ENCODE results near the gene FXYD5. TPM values are rescaled to one million over a fixed set of nuclear protein-coding genes. Genes with fewer than 3 reads are reported as not detected.

Gene FXYD5
- total RNA-seq, 1 experiment from 2014 or later, result 33.6 TPM

DNA sequence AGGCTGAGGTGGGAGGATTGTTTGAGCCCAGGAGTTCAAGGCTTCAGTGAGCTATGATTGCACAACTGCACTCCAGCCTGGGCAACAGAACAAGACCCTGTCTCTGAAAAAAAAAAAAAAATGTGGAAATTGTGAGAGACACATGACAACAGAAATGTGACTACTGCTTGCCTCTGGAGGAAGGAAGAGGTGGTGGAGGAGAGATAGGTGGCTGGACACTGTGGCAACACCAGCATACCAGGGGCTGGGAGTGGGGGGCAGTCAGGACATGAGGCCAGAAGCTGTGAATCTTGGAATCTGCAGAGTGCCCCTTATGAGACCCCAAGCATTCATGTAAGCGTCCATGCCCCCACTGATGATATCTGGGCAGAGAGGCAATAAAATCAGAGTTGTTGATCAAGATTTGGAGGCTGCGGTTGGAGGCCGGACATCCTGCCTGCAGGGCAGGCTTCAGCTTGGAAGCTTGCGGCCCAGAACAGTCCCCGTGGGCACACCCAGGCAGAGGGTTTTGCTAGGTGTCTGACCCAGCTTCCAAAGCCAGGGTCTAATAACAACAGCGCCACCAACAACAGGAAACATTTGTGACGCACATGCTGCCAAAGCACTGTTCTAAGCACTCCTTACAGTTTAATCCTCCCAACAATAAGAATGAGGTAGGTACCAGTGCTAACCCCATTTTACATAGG lies 57.2 kb downstream of the FXYD5 start:
- Histone ChIP-seq H3K9me3 (ENCODE audit: control insufficient read depth, insufficient read depth, low read depth, low read length) (no peaks in the 10 kb centered on the region), H3K4me3 (ENCODE audit: low read depth in 2 of 2, low read length in 2 of 2) (no peak overlapping the region), H3K36me3 (ENCODE audit: control insufficient read depth, insufficient read depth, low read length) (no peaks in the 10 kb centered on the region), H3K4me1 (ENCODE audit: control insufficient read depth, insufficient read depth, low read length) (peaks cover 6% of the 10 kb centered on the region; the same call in 1 of the 2 replicates), H3K27me3 (ENCODE audit: control insufficient read depth, insufficient read depth, low read length) (no peaks in the 10 kb centered on the region), H3K27ac (ENCODE audit: low read length) (no peak overlapping the region)
- ATAC-seq (no peak), DNase-seq (ENCODE audit: low read depth, low spot score) (no peak)
- no TSS peak for BruUV-seq (replicated peaks)
- in situ Hi-C loops (cut with HindIII; ENCODE audit: low pct_unique_long_range_greater_than_20kb, low sequenced_read_pairs), result no loop called here
- intact Hi-C loops (cut with micrococcal nuclease; ENCODE audit: unreplicated experiment), result no loop called here
- POLR2A ChIA-PET, result interaction anchor here (0.7 kb wide), 1 partner anchor 13 kb away, joined by 4 read pairs; no protein-coding TSS in a partner anchor
- no peak for TF ChIP-seq SIN3A (IDR thresholded peaks at IDR 0.05; ENCODE audit: borderline replicate concordance, insufficient read depth, low read depth, low read length)
- TF ChIP-seq, protein P1, sequence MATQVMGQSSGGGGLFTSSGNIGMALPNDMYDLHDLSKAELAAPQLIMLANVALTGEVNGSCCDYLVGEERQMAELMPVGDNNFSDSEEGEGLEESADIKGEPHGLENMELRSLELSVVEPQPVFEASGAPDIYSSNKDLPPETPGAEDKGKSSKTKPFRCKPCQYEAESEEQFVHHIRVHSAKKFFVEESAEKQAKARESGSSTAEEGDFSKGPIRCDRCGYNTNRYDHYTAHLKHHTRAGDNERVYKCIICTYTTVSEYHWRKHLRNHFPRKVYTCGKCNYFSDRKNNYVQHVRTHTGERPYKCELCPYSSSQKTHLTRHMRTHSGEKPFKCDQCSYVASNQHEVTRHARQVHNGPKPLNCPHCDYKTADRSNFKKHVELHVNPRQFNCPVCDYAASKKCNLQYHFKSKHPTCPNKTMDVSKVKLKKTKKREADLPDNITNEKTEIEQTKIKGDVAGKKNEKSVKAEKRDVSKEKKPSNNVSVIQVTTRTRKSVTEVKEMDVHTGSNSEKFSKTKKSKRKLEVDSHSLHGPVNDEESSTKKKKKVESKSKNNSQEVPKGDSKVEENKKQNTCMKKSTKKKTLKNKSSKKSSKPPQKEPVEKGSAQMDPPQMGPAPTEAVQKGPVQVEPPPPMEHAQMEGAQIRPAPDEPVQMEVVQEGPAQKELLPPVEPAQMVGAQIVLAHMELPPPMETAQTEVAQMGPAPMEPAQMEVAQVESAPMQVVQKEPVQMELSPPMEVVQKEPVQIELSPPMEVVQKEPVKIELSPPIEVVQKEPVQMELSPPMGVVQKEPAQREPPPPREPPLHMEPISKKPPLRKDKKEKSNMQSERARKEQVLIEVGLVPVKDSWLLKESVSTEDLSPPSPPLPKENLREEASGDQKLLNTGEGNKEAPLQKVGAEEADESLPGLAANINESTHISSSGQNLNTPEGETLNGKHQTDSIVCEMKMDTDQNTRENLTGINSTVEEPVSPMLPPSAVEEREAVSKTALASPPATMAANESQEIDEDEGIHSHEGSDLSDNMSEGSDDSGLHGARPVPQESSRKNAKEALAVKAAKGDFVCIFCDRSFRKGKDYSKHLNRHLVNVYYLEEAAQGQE (IDR thresholded peaks at IDR 0.05; ENCODE audit: insufficient read depth in 1 of 2, low read depth in 2 of 2, low read length in 1 of 2), result no peak
- TF ChIP-seq POLR2AphosphoS5 (IDR thresholded peaks at IDR 0.05; ENCODE audit: low read depth, low read length), result no peak
- no peak for TF ChIP-seq TCF7L2 (IDR thresholded peaks at IDR 0.05; ENCODE audit: low read depth, low read length)
- TF ChIP-seq, protein P2, sequence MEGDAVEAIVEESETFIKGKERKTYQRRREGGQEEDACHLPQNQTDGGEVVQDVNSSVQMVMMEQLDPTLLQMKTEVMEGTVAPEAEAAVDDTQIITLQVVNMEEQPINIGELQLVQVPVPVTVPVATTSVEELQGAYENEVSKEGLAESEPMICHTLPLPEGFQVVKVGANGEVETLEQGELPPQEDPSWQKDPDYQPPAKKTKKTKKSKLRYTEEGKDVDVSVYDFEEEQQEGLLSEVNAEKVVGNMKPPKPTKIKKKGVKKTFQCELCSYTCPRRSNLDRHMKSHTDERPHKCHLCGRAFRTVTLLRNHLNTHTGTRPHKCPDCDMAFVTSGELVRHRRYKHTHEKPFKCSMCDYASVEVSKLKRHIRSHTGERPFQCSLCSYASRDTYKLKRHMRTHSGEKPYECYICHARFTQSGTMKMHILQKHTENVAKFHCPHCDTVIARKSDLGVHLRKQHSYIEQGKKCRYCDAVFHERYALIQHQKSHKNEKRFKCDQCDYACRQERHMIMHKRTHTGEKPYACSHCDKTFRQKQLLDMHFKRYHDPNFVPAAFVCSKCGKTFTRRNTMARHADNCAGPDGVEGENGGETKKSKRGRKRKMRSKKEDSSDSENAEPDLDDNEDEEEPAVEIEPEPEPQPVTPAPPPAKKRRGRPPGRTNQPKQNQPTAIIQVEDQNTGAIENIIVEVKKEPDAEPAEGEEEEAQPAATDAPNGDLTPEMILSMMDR (IDR thresholded peaks at IDR 0.05), result no peak
- CTCF ChIA-PET, result interaction anchor here (0.5 kb wide), 1 partner anchor 71 kb away, joined by 3 read pairs; no protein-coding TSS in a partner anchor

DNA sequence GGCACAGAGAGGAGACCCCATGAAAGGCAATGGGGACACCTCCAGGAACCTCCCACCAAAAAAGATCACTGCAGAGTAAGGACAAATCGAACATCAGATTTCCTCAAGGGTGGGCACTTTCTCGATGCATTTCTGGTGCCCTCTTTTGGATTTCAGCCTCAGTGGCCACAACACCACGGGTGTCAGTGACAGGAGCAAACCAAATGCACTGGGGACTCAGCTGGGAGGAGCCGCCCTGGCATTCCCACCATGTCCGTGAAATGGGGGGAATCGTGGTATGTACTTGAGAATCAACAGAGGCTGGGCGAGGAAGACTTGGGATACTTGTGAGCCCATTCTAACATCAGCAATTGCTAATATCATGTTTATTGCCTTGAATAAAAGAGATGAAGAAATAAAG lies 57.7 kb downstream of the FXYD5 start:
- H3K4me3 ChIP-seq (ENCODE audit: low read depth in 2 of 2, low read length in 2 of 2), result no peak overlapping the region
- ChIA-PET POLR2A (interaction anchor here (0.7 kb wide), 1 partner anchor 13 kb away, joined by 4 read pairs; no protein-coding TSS in a partner anchor), CTCF (no interaction called here)
- no peak for TF ChIP-seq POLR2AphosphoS5 (IDR thresholded peaks at IDR 0.05; ENCODE audit: low read depth, low read length)
- no peak for TF ChIP-seq SIN3A (IDR thresholded peaks at IDR 0.05; ENCODE audit: borderline replicate concordance, insufficient read depth, low read depth, low read length)
- TF ChIP-seq, protein P1 (IDR thresholded peaks at IDR 0.05; ENCODE audit: insufficient read depth in 1 of 2, low read depth in 2 of 2, low read length in 1 of 2), result no peak
- TF ChIP-seq, protein P2 (IDR thresholded peaks at IDR 0.05), result no peak
- no peak for TF ChIP-seq TCF7L2 (IDR thresholded peaks at IDR 0.05; ENCODE audit: low read depth, low read length)
- no peaks in the 10 kb centered on the region for H3K9me3 ChIP-seq (ENCODE audit: control insufficient read depth, insufficient read depth, low read depth, low read length)
- intact Hi-C loops (cut with micrococcal nuclease; ENCODE audit: unreplicated experiment) (no loop called here), in situ Hi-C loops (cut with HindIII; ENCODE audit: low pct_unique_long_range_greater_than_20kb, low sequenced_read_pairs) (no loop called here)
- H3K27ac ChIP-seq (ENCODE audit: low read length), result no peak overlapping the region
- no peaks in the 10 kb centered on the region for H3K27me3 ChIP-seq (ENCODE audit: control insufficient read depth, insufficient read depth, low read length)
- BruUV-seq (replicated peaks), result no TSS peak
- DNase-seq (ENCODE audit: low read depth, low spot score), result no peak
- ATAC-seq, result no peak
- H3K36me3 ChIP-seq (ENCODE audit: control insufficient read depth, insufficient read depth, low read length), result no peaks in the 10 kb centered on the region
- peaks cover 6% of the 10 kb centered on the region; the same call in 1 of the 2 replicates for H3K4me1 ChIP-seq (ENCODE audit: control insufficient read depth, insufficient read depth, low read length)
